ENCODE measurements around the gene BUD13.

GRCh38 chr11:116788975-116789374 is 16.2 kb upstream of the BUD13 start:
- TF ChIP-seq POLR2A (IDR thresholded peaks at IDR 0.05; ENCODE audit: low read length): no peak
- no peak for TF ChIP-seq GATA1 (IDR thresholded peaks at IDR 0.05; ENCODE audit: low read depth, low read length)
